ENCODE data around the gene CYP2R1.
A peak's percentile ranks its signal among the peaks of the same experiment; 100 is the strongest.

The CYP2R1 gene

GRCh38 chr11:14906993-14907392 lies 15.0 kb upstream of the CYP2R1 start:
- H3K27ac ChIP-seq (ENCODE audit: low read length), result no peak overlapping the region
- H3K27me3 ChIP-seq (ENCODE audit: low read depth, low read length), result no peaks in the 10 kb centered on the region
- H3K9me3 ChIP-seq (ENCODE audit: insufficient read depth, low read length), result no peaks in the 10 kb centered on the region
- H3K9ac ChIP-seq (ENCODE audit: low read length), result no peak overlapping the region
- peak overlapping the region; percentile 84 for H3K4me2 ChIP-seq (ENCODE audit: low read length)
- peaks cover 20% of the 10 kb centered on the region for H3K4me1 ChIP-seq (ENCODE audit: low read length)
- TF ChIP-seq EZH2phosphoT487 (IDR thresholded peaks at IDR 0.05; ENCODE audit: low read depth) (no peak), CTCF (IDR thresholded peaks at IDR 0.05; ENCODE audit: low read depth, low read length) (no peak)
- H2AFZ ChIP-seq (ENCODE audit: low read depth, low read length), result no peak overlapping the region
- no peak overlapping the region for H3K4me3 ChIP-seq (ENCODE audit: low read length)
- no peaks in the 10 kb centered on the region for H3K36me3 ChIP-seq (replicated peaks; ENCODE audit: low read depth, low read length)
- H4K20me1 ChIP-seq (ENCODE audit: insufficient read depth, low read length), result no peaks in the 10 kb centered on the region
- H3K79me2 ChIP-seq (ENCODE audit: low read length), result no peaks in the 10 kb centered on the region

GRCh38 chr11:14906578-14906977 lies 14.5 kb upstream of the CYP2R1 start:
- no peak overlapping the region for H3K9ac ChIP-seq (ENCODE audit: low read length)
- no peak overlapping the region for H2AFZ ChIP-seq (ENCODE audit: low read depth, low read length)
- H3K4me3 ChIP-seq (ENCODE audit: low read length), result no peak overlapping the region
- H3K27me3 ChIP-seq (ENCODE audit: low read depth, low read length), result no peaks in the 10 kb centered on the region
- H4K20me1 ChIP-seq (ENCODE audit: insufficient read depth, low read length), result no peaks in the 10 kb centered on the region
- no peaks in the 10 kb centered on the region for H3K36me3 ChIP-seq (replicated peaks; ENCODE audit: low read depth, low read length)
- TF ChIP-seq EZH2phosphoT487 (IDR thresholded peaks at IDR 0.05; ENCODE audit: low read depth) (no peak), CTCF (IDR thresholded peaks at IDR 0.05; ENCODE audit: low read depth, low read length) (no peak)
- peaks cover 20% of the 10 kb centered on the region for H3K4me1 ChIP-seq (ENCODE audit: low read length)
- H3K9me3 ChIP-seq (ENCODE audit: insufficient read depth, low read length), result no peaks in the 10 kb centered on the region
- H3K4me2 ChIP-seq (ENCODE audit: low read length), result no peak overlapping the region
- H3K27ac ChIP-seq (ENCODE audit: low read length), result no peak overlapping the region
- no peaks in the 10 kb centered on the region for H3K79me2 ChIP-seq (ENCODE audit: low read length)

GRCh38 chr11:14905104-14906033 lies 13.3 kb upstream of the CYP2R1 start:
- peak overlapping the region; percentile 93 for H3K4me2 ChIP-seq (ENCODE audit: low read length)
- peak overlapping the region; percentile 96 for H3K4me3 ChIP-seq (ENCODE audit: low read length)
- H2AFZ ChIP-seq (ENCODE audit: low read depth, low read length), result peak overlapping the region; percentile 100
- H3K27me3 ChIP-seq (ENCODE audit: low read depth, low read length), result no peaks in the 10 kb centered on the region
- no peaks in the 10 kb centered on the region for H3K9me3 ChIP-seq (ENCODE audit: insufficient read depth, low read length)
- H3K27ac ChIP-seq (ENCODE audit: low read length), result peak overlapping the region; percentile 12; the same call in 1 of the 2 replicates
- H3K4me1 ChIP-seq (ENCODE audit: low read length), result peaks cover 20% of the 10 kb centered on the region
- no peaks in the 10 kb centered on the region for H3K36me3 ChIP-seq (replicated peaks; ENCODE audit: low read depth, low read length)
- peak overlapping the region; percentile 86 for H3K9ac ChIP-seq (ENCODE audit: low read length)
- no peaks in the 10 kb centered on the region for H3K79me2 ChIP-seq (ENCODE audit: low read length)
- H4K20me1 ChIP-seq (ENCODE audit: insufficient read depth, low read length), result no peaks in the 10 kb centered on the region
- TF ChIP-seq EZH2phosphoT487 (IDR thresholded peaks at IDR 0.05; ENCODE audit: low read depth) (no peak), CTCF (IDR thresholded peaks at IDR 0.05; ENCODE audit: low read depth, low read length) (peak; percentile 59)

GRCh38 chr11:14904745-14905103 lies 12.7 kb upstream of the CYP2R1 start:
- peak overlapping the region; percentile 93 for H3K4me2 ChIP-seq (ENCODE audit: low read length)
- H3K9ac ChIP-seq (ENCODE audit: low read length), result peak overlapping the region; percentile 86
- H3K27ac ChIP-seq (ENCODE audit: low read length), result 0 out of 2 replicates have a peak overlapping the region, but pooled peaks have one; percentile 12

More at GRCh38 chr11:14904745-14905103, 12.7 kb upstream of the CYP2R1 start:
- no peaks in the 10 kb centered on the region for H3K9me3 ChIP-seq (ENCODE audit: insufficient read depth, low read length)
- H3K4me3 ChIP-seq (ENCODE audit: low read length), result peak overlapping the region; percentile 96
- no peak for TF ChIP-seq EZH2phosphoT487 (IDR thresholded peaks at IDR 0.05; ENCODE audit: low read depth)
- peak; percentile 83 for TF ChIP-seq CTCF (IDR thresholded peaks at IDR 0.05; ENCODE audit: low read depth, low read length)
- no peaks in the 10 kb centered on the region for H3K79me2 ChIP-seq (ENCODE audit: low read length)
- H2AFZ ChIP-seq (ENCODE audit: low read depth, low read length), result peak overlapping the region; percentile 100
- H3K27me3 ChIP-seq (ENCODE audit: low read depth, low read length), result no peaks in the 10 kb centered on the region
- peaks cover 20% of the 10 kb centered on the region for H3K4me1 ChIP-seq (ENCODE audit: low read length)
- H3K36me3 ChIP-seq (replicated peaks; ENCODE audit: low read depth, low read length), result no peaks in the 10 kb centered on the region
- no peaks in the 10 kb centered on the region for H4K20me1 ChIP-seq (ENCODE audit: insufficient read depth, low read length)
